Measurements from ENCODE around the gene MED6. TPM values are rescaled to one million over a fixed set of nuclear protein-coding genes. Genes with fewer than 3 reads are reported as not detected.

MED6 gene
- total RNA-seq, 3 donors from 2014 or later: 38.4 to 56.9 (median 45.6) TPM

- Histone ChIP-seq H3K4me1 (peaks cover 0 to 9% of the 10 kb centered on the region in 2 donors), H3K9me3 (no peaks in the 10 kb centered on the region), H3K27ac (peak overlapping the region; percentile 85 to 93), H3K4me3 (peak overlapping the region; percentile 61 to 84 (median 73)), H3K27me3 (no peaks in the 10 kb centered on the region), H3K36me3 (no peaks in the 10 kb centered on the region)
- TF ChIP-seq POLR2AphosphoS5 (IDR thresholded peaks at IDR 0.05) (no peak), POLR2A (IDR thresholded peaks at IDR 0.05) (no peak), CTCF (IDR thresholded peaks at IDR 0.05) (no peak)
- DNase-seq (ENCODE audit: low spot score in 2 of 2): no peak
- intact Hi-C loops (cut with DNase I; ENCODE audit: low total_unique reads): no loop called here
Measured at GRCh38 chr14:70601162-70601561, 707 bp upstream of the MED6 start.

GRCh38 chr14:70599345-70599744 lies 1.1 kb downstream of the MED6 start:
- peak overlapping the region in 2 of 3 donors; percentile 73 to 84 for H3K4me3 ChIP-seq
- no peaks in the 10 kb centered on the region for H3K27me3 ChIP-seq
- intact Hi-C loops (cut with DNase I; ENCODE audit: low total_unique reads): no loop called here
- no peak for TF ChIP-seq POLR2AphosphoS5 (IDR thresholded peaks at IDR 0.05)
- no peak for TF ChIP-seq CTCF (IDR thresholded peaks at IDR 0.05)
- TF ChIP-seq POLR2A (IDR thresholded peaks at IDR 0.05): no peak
- DNase-seq (ENCODE audit: low spot score in 2 of 2): no peak
- H3K36me3 ChIP-seq: no peaks in the 10 kb centered on the region
- no peaks in the 10 kb centered on the region for H3K9me3 ChIP-seq
- H3K27ac ChIP-seq: no peak overlapping the region
- H3K4me1 ChIP-seq: peaks cover 0 to 9% of the 10 kb centered on the region in 2 donors

- H3K9me3 ChIP-seq: no peaks in the 10 kb centered on the region
- intact Hi-C loops (cut with DNase I; ENCODE audit: low total_unique reads): no loop called here
Measured at GRCh38 chr14:70597731-70598130, 2.7 kb downstream of the MED6 start.

GRCh38 chr14:70595443-70596185 lies 4.8 kb downstream of the MED6 start:
- Histone ChIP-seq H3K9me3 (no peaks in the 10 kb centered on the region), H3K4me1 (peaks cover 0 to 9% of the 10 kb centered on the region in 2 donors), H3K27me3 (no peaks in the 10 kb centered on the region), H3K27ac (no peak overlapping the region), H3K36me3 (no peaks in the 10 kb centered on the region), H3K4me3 (no peak overlapping the region)
- intact Hi-C loops (cut with DNase I; ENCODE audit: low total_unique reads): no loop called here
- no peak for TF ChIP-seq CTCF (IDR thresholded peaks at IDR 0.05)
- no peak for TF ChIP-seq POLR2A (IDR thresholded peaks at IDR 0.05)
- TF ChIP-seq POLR2AphosphoS5 (IDR thresholded peaks at IDR 0.05): no peak
- no peak for DNase-seq (ENCODE audit: low spot score in 2 of 2)

More at GRCh38 chr14:70597731-70598130, 2.7 kb downstream of the MED6 start:
- H3K4me1 ChIP-seq: peaks cover 0 to 9% of the 10 kb centered on the region in 2 donors
- TF ChIP-seq POLR2A (IDR thresholded peaks at IDR 0.05) (no peak), CTCF (IDR thresholded peaks at IDR 0.05) (no peak), POLR2AphosphoS5 (IDR thresholded peaks at IDR 0.05) (no peak)
- no peaks in the 10 kb centered on the region for H3K36me3 ChIP-seq
- H3K27me3 ChIP-seq: no peaks in the 10 kb centered on the region
- H3K27ac ChIP-seq: no peak overlapping the region
- H3K4me3 ChIP-seq: no peak overlapping the region
- DNase-seq (ENCODE audit: low spot score in 2 of 2): no peak

- DNase-seq (ENCODE audit: low spot score in 2 of 2): no peak
- intact Hi-C loops (cut with DNase I; ENCODE audit: low total_unique reads): no loop called here
- H3K4me1 ChIP-seq: peaks cover 0 to 5% of the 10 kb centered on the region in 2 donors
- no peak overlapping the region for H3K27ac ChIP-seq
- no peak overlapping the region for H3K4me3 ChIP-seq
- no peaks in the 10 kb centered on the region for H3K27me3 ChIP-seq
- no peak for TF ChIP-seq POLR2A (IDR thresholded peaks at IDR 0.05)
- no peak for TF ChIP-seq POLR2AphosphoS5 (IDR thresholded peaks at IDR 0.05)
- TF ChIP-seq CTCF (IDR thresholded peaks at IDR 0.05): no peak
- H3K9me3 ChIP-seq: no peaks in the 10 kb centered on the region
- no peaks in the 10 kb centered on the region for H3K36me3 ChIP-seq
Measured at GRCh38 chr14:70594461-70594860, 6.0 kb downstream of the MED6 start.

Measured in breast epithelium (tissue), 4 donors.